Endodermal cell (in vitro differentiated cells): ENCODE measurements around the gene NCAN. TPM values are rescaled to one million over a fixed set of nuclear protein-coding genes. Genes with fewer than 3 reads are reported as not detected.

Experiments used
- DNase-seq: peaks from one replicate; pipeline ENCODE4 v3.0.0-alpha.2; 2017
- H3K27ac ChIP-seq: 2 replicates; pipeline ENCODE4 v1.5.1; 2013; ENCODE audit warnings: mild to moderate bottlenecking, low read depth, low read length, moderate library complexity
- H3K27me3 ChIP-seq: 2 replicates; pipeline ENCODE4 v1.6.1; 2013; ENCODE audit warnings: mild to moderate bottlenecking, low read length, moderate library complexity; ENCODE audit not compliant: insufficient read depth, control insufficient read depth, poor library complexity, severe bottlenecking
- H3K36me3 ChIP-seq: 2 replicates; pipeline ENCODE4 v1.7.0; 2013; ENCODE audit warnings: mild to moderate bottlenecking, low read length, moderate library complexity; ENCODE audit not compliant: control insufficient read depth, insufficient read depth
- H3K4me1 ChIP-seq: one replicate; pipeline ENCODE4 v1.7.0; 2013; ENCODE audit warnings: low read length; ENCODE audit not compliant: control insufficient read depth, insufficient read depth
- H3K4me3 ChIP-seq: 2 replicates; pipeline ENCODE4 v1.5.1; 2013; ENCODE audit warnings: mild to moderate bottlenecking, low read length, moderate library complexity
- H3K9ac ChIP-seq: 2 replicates; pipeline ENCODE4 v1.6.1; 2013; ENCODE audit warnings: mild to moderate bottlenecking, low read length, moderate library complexity; ENCODE audit not compliant: poor library complexity, severe bottlenecking; ENCODE audit errors: extremely low read depth
- H3K9me3 ChIP-seq: 2 replicates; pipeline ENCODE4 v1.6.1; 2013; ENCODE audit warnings: mild to moderate bottlenecking, low read length, moderate library complexity; ENCODE audit not compliant: control insufficient read depth
- H3K27ac Mint-ChIP-seq: 2 replicates; pipeline ENCODE4 v1.8.0; 2020; ENCODE audit warnings: mixed read lengths
- H3K27me3 Mint-ChIP-seq: 2 replicates; pipeline ENCODE4 v1.8.0; 2021; ENCODE audit warnings: mild to moderate bottlenecking, mixed read lengths; ENCODE audit not compliant: insufficient read depth
- H3K36me3 Mint-ChIP-seq: 2 replicates; pipeline ENCODE4 v1.8.0; 2020; ENCODE audit warnings: low read depth, mixed read lengths
- H3K4me1 Mint-ChIP-seq: 2 replicates; pipeline ENCODE4 v1.8.0; 2020; ENCODE audit warnings: mixed read lengths
- H3K4me3 Mint-ChIP-seq: 2 replicates; pipeline ENCODE4 v1.8.0; 2020; ENCODE audit warnings: mild to moderate bottlenecking, moderate library complexity, mixed read lengths
- H3K9me3 Mint-ChIP-seq: 2 replicates; pipeline ENCODE4 v1.8.0; 2020; ENCODE audit warnings: mild to moderate bottlenecking, mixed read lengths
- WGBS, 2 experiments: methylation state at CpG; one replicate each; pipeline versions ENCODE4 v1.1.5 to v1.1.7; 2013; ENCODE audit warnings: missing lambda C conversion rate in 2 of 2, mixed read lengths in 1 of 2; ENCODE audit not compliant: insufficient coverage in 1 of 2, insufficient read length in 1 of 2; 5-methylcytosine and 5-hydroxymethylcytosine counted together
- total RNA-seq, 2 donors: library from RNA; stranded (reverse); fragmentation: NEBNext Ultra II Directional in 1 of 2; extraction: Animal tissue kit (Norgen Biotek cat#: 25700) in 1 of 2; gene quantifications; 2 replicates in 1 of 2; 3 replicates in 1 of 2; pipeline ENCODE4 v1.2.1, GENCODE V29; 2021
- TF ChIP-seq, protein P1 (sequence below): fragments of 200-600 bp; sonication (generic); conservative IDR thresholded peaks from 2 replicates; pipeline ENCODE4 v1.5.0; 2021; ENCODE audit warnings: antibody characterized with exemption, mild to moderate bottlenecking

NCAN gene
- total RNA-seq, 2 donors from 2014 or later, result 0.77 to 4.2 TPM

DNA sequence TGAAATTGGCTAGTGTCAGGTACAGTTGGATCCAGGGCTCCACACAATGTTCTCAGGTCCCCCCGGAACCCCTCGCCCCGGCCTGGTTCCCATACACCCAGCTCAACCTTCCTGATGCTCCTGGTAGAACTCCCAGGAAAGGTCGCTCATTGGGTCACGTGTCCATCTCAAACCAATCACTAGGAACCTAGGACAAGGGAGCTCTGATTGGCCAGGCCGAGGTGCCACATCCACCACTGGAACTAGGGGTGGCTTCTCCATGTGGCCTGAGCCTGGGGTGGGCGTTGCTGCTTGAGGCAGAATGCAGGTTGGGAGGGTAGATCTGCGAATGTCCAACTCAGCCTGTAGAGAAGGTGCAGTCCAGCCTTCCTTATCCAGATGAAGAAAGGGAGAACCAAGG, 34.8 kb upstream of the NCAN start:
- no peak overlapping the region for H3K4me3 ChIP-seq
- 85 to 93% methylated on average over 5 to 8 of the region's 8 CpGs for WGBS, 2 experiments
- Mint-ChIP-seq H3K36me3 (peaks cover 28% of the 10 kb centered on the region), H3K4me1 (peaks cover 3% of the 10 kb centered on the region), H3K27ac (no peak overlapping the region), H3K4me3 (no peak overlapping the region), H3K9me3 (no peaks in the 10 kb centered on the region), H3K27me3 (peaks cover 9% of the 10 kb centered on the region)
- TF ChIP-seq, protein P1, sequence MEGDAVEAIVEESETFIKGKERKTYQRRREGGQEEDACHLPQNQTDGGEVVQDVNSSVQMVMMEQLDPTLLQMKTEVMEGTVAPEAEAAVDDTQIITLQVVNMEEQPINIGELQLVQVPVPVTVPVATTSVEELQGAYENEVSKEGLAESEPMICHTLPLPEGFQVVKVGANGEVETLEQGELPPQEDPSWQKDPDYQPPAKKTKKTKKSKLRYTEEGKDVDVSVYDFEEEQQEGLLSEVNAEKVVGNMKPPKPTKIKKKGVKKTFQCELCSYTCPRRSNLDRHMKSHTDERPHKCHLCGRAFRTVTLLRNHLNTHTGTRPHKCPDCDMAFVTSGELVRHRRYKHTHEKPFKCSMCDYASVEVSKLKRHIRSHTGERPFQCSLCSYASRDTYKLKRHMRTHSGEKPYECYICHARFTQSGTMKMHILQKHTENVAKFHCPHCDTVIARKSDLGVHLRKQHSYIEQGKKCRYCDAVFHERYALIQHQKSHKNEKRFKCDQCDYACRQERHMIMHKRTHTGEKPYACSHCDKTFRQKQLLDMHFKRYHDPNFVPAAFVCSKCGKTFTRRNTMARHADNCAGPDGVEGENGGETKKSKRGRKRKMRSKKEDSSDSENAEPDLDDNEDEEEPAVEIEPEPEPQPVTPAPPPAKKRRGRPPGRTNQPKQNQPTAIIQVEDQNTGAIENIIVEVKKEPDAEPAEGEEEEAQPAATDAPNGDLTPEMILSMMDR, result no peak
- H3K27ac ChIP-seq, result no peak overlapping the region
- peaks cover 13% of the 10 kb centered on the region for H3K36me3 ChIP-seq
- no peaks in the 10 kb centered on the region for H3K4me1 ChIP-seq
- peak; percentile 67 for DNase-seq
- H3K9me3 ChIP-seq, result no peaks in the 10 kb centered on the region
- no peak overlapping the region for H3K9ac ChIP-seq
- H3K27me3 ChIP-seq, result no peaks in the 10 kb centered on the region

DNA sequence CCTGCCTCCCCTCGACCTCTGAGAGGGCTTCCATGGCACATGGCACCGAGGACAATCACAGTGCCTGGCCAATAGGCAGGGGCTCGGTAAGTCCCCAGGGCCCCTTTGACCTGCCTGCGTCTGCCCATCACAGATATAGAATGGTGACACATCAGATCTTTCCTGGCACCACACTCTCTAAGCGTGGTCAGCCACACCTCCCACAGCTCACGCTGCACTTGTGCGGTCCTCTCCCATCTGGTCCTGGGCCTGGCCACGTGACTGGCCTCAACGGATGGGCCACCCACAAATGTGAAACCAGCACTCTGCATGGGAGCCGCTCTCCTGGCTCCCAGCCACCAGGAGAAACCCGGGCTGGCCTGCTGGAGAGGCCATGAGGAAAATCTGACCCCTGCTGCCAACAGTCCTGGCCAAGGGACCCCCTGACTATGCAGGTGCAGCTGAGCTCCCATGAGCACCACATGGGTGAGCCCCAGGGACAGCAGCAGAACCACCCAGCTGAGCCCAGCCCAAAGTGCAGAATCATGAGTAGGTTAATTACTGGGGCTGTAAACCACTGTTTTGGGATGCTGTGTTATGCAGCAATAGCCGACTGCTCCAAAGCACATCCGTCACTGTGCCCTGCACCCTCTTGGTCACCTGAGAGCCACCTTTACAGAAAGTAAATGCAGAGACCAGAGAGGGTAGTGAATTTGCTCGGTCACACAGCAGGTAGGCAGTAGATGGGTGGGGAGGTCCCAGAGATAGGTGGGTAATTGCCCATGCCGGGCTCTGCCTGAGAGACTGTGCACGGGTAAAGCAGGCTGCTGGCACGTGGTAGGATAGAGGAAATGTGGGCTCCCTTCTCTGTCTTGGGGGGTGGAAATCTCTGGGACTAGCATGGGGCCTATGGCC, 32.0 kb upstream of the NCAN start:
- Histone ChIP-seq H3K27ac (no peak overlapping the region), H3K36me3 (peaks cover 13% of the 10 kb centered on the region), H3K9me3 (no peaks in the 10 kb centered on the region), H3K9ac (no peak overlapping the region), H3K27me3 (no peaks in the 10 kb centered on the region), H3K4me3 (no peak overlapping the region), H3K4me1 (no peaks in the 10 kb centered on the region)
- peaks cover 3% of the 10 kb centered on the region for H3K4me1 Mint-ChIP-seq
- DNase-seq, result no peak
- H3K36me3 Mint-ChIP-seq, result peaks cover 40% of the 10 kb centered on the region
- TF ChIP-seq, protein P1, result no peak
- no peaks in the 10 kb centered on the region for H3K9me3 Mint-ChIP-seq
- H3K4me3 Mint-ChIP-seq, result no peak overlapping the region
- no peak overlapping the region for H3K27ac Mint-ChIP-seq
- H3K27me3 Mint-ChIP-seq, result no peaks in the 10 kb centered on the region
- WGBS, 2 experiments, result 94 to 96% methylated on average over 12 to 17 of the region's 17 CpGs

DNA sequence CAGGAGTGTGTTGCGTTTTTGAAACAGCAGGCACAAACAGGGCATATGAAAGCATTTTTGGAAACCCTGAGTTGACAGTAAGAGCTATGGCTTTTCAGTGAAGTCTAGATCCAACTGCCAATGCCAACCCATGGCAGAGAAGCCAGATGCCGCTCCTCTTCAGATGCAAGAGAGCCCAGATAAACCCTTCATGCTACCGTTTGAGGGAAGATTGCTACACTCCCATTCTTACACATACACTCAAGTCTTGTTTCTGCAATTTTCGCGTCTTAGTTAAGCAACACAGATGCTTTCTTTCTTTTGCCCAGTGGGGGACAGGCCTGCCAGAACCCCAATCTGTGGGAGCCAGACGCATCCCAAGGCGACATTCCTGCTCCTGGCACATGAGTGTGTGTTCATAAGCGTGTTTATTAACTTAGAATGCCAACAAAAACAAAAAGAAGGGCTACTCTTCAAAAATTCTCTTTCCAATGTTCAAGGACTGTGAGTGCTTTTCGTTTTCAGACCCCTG, 30.2 kb upstream of the NCAN start:
- H3K27ac Mint-ChIP-seq, result peak overlapping the region; percentile 20
- H3K4me1 ChIP-seq, result no peaks in the 10 kb centered on the region
- peaks cover 19% of the 10 kb centered on the region for H3K36me3 ChIP-seq
- H3K36me3 Mint-ChIP-seq, result peaks cover 45% of the 10 kb centered on the region
- no peak for DNase-seq
- H3K9ac ChIP-seq, result no peak overlapping the region
- whole genome bisulfite sequencing, 2 experiments, result 92 to 95% methylated on average over 8 to 9 of the region's 9 CpGs
- H3K27me3 ChIP-seq, result no peaks in the 10 kb centered on the region
- no peak overlapping the region for H3K4me3 ChIP-seq
- H3K4me3 Mint-ChIP-seq, result no peak overlapping the region
- H3K4me1 Mint-ChIP-seq, result no peaks in the 10 kb centered on the region
- TF ChIP-seq, protein P1, result no peak
- H3K27ac ChIP-seq, result no peak overlapping the region
- H3K27me3 Mint-ChIP-seq, result no peaks in the 10 kb centered on the region
- H3K9me3 Mint-ChIP-seq, result no peaks in the 10 kb centered on the region
- H3K9me3 ChIP-seq, result no peaks in the 10 kb centered on the region
